Measurements from ENCODE around the gene ZNF296. TPM values are rescaled to one million over a fixed set of nuclear protein-coding genes. Genes with fewer than 3 reads are reported as not detected.
A peak's percentile ranks its signal among the peaks of the same experiment; 100 is the strongest.

Gene ZNF296
- total and polyA plus RNA-seq, 2 of the 8 experiments (the other 6 are each of a cell fraction or from before 2014, with no cell fraction given): 2.7 to 7.5 TPM

DNA sequence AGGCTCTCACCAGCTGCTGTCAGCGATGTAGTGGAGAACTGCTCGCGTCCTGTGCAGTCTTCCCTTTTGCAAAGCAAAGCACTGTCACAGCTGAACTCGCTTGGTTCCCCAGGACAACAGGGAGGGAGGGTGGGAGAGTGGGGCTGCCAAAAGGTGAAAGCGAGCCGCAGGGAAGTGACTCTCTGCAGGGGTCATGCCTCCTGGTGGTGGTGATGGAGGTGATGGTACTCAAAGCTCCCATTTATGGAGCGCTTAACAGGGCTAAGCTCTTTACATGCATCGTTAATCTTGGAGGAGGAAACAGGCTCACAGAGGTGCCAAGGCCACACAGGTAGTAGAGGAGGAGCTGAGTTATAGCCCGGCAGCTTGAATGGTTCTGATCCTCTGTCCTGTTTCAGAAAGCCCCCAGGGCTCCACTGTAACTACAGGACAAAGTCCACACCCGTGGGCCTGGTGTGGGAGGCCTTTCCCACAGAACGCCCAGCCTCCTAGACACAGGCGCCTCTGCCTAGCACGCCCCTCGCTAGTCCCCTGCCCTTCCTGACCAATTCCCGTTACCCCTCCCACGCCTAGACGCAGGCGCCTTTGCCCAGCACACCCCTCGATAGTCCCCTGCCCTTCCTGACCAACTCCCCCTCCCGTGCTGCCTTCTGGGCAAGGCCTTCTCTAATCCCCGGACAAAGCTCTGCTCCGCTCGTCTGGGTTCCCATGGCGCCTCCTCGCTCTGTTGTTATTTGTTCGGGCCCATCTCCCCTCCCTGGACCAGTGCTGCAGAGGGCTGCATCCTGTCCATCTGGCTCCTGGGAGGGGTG, 27.4 kb upstream of the ZNF296 start:
- Histone ChIP-seq H3K27ac (ENCODE audit: low read depth, low read length) (no peak overlapping the region), H2BK20ac (ENCODE audit: low read length) (no peak overlapping the region), H4K8ac (ENCODE audit: extremely low read depth, insufficient read depth, low read length) (no peak overlapping the region), H2BK5ac (ENCODE audit: low read depth, low read length) (no peak overlapping the region), H4K20me1 (replicated peaks in 1 of 2; ENCODE audit: control insufficient read depth in 1 of 2, insufficient read depth in 2 of 2, low read length in 2 of 2) (peaks cover 54 to 59% of the 10 kb centered on the region in 2 experiments), H3K9me3 (ENCODE audit: insufficient read depth in 2 of 2, low read depth in 1 of 2, low read length in 1 of 2) (no peaks in the 10 kb centered on the region), H3K4me1 (replicated peaks in 1 of 4; ENCODE audit: control insufficient read depth in 3 of 4, insufficient read depth in 4 of 4, low read length in 3 of 4) (peaks cover 0 to 22% (median 7%) of the 10 kb centered on the region in 4 experiments; a peak in 6 of 7 replicates), H3K79me1 (ENCODE audit: low read depth, low read length) (peaks cover 57% of the 10 kb centered on the region), H2BK15ac (ENCODE audit: low read length) (no peak overlapping the region), H3K56ac (replicated peaks; ENCODE audit: insufficient read length, low read depth, low read length) (no peak overlapping the region), H3K4ac (replicated peaks; ENCODE audit: insufficient read length, low read depth, low read length) (no peak overlapping the region), H3K27me3 (replicated peaks in 1 of 4; ENCODE audit: control insufficient read depth in 3 of 4, extremely low read depth in 1 of 4, insufficient read depth in 3 of 4, low read length in 3 of 4) (no peaks in the 10 kb centered on the region), H2BK120ac (replicated peaks; ENCODE audit: low read depth, low read length) (no peak overlapping the region), H3K18ac (ENCODE audit: extremely low read depth, low read length) (no peak overlapping the region), H2BK12ac (ENCODE audit: low read depth, low read length) (no peak overlapping the region), H4K5ac (ENCODE audit: insufficient read length, low read depth, low read length) (no peak overlapping the region), H4K91ac (replicated peaks; ENCODE audit: insufficient read length, low read length) (no peak overlapping the region), H2AFZ (ENCODE audit: low read length) (no peak overlapping the region), H3K23ac (ENCODE audit: insufficient read length) (no peak overlapping the region), H2AK5ac (ENCODE audit: low read depth, low read length) (peak overlapping the region; percentile 53; the same call in 1 of the 2 replicates), H3K4me3 (ENCODE audit: extremely low read depth in 1 of 4, insufficient read depth in 2 of 4, low read depth in 3 of 4, low read length in 4 of 4) (no peak overlapping the region), H3K23me2 (ENCODE audit: low read depth, low read length) (no peaks in the 10 kb centered on the region), H3K4me2 (ENCODE audit: insufficient read depth in 1 of 2, low read depth in 2 of 2, low read length in 2 of 2) (peak overlapping the region in 1 of 2 experiments; percentile 8; a peak in 1 of 4 replicates), H3K14ac (ENCODE audit: insufficient read length) (no peak overlapping the region), H3K9ac (replicated peaks in 1 of 4; ENCODE audit: extremely low read depth in 1 of 4, low read depth in 3 of 4, low read length in 3 of 4) (no peak overlapping the region; a peak in 1 of 7 replicates), H3K79me2 (ENCODE audit: control insufficient read depth in 1 of 2, insufficient read depth in 2 of 2, low read length in 2 of 2) (peaks cover 8 to 89% of the 10 kb centered on the region in 2 experiments), H3K36me3 (ENCODE audit: control insufficient read depth in 2 of 4, insufficient read depth in 4 of 4, low read length in 3 of 4) (no peaks in the 10 kb centered on the region; a peak in 2 of 8 replicates)
- DNase-seq (ENCODE audit: low read depth in 1 of 2, low spot score in 2 of 2) (no peak), FAIRE-seq (no peak)
- TF ChIP-seq FOSL1 (IDR thresholded peaks at IDR 0.05; ENCODE audit: insufficient read depth, low read depth, low read length) (no peak), TAF1 (IDR thresholded peaks at IDR 0.05; ENCODE audit: low read depth, low read length) (no peak), CTBP2 (IDR thresholded peaks at IDR 0.05; ENCODE audit: borderline replicate concordance, insufficient read depth, insufficient read length, low read length) (no peak), ZNF274 (IDR thresholded peaks at IDR 0.05; ENCODE audit: borderline replicate concordance, extremely low read depth, low read length) (no peak)
- WGBS, 2 experiments (ENCODE audit: extremely low coverage in 1 of 2, insufficient coverage in 1 of 2, insufficient read length in 1 of 2, insufficient replicate concordance in 2 of 2, low coverage in 1 of 2, low lambda C conversion rate in 2 of 2, missing lambda C conversion rate in 1 of 2): 87% methylated on average over 22 of the region's 26 CpGs; no CpG with 5 or more reads in 1 of the 2 experiments
- POLR2A ChIA-PET (ENCODE audit: partially characterized antibody): interaction anchor here (0.7 to 8.4 kb wide), 9 partner anchors 9 to 46 kb away, joined by 3 to 70 read pairs (median 3); partner anchors contain the start of genes GEMIN7 and PPP1R37
- CTCF ChIA-PET (ENCODE audit: partially characterized antibody): interaction anchor here (1.0 to 8.3 kb wide), 11 partner anchors 9 to 146 kb away, joined by 3 to 57 read pairs (median 4); partner anchors contain the start of gene PPP1R37

Measured in H1 (cell line).